ENCODE data around the gene MEI4.
"Not testable (repeated sequence)": the region's sequence is repeated elsewhere in the genome, so short reads cannot be mapped to it uniquely, and the experiment has no call there.

The MEI4 gene

GRCh38 chr6:77688649-77689048 lies 35.8 kb downstream of the MEI4 start:
- TF ChIP-seq POLR2AphosphoS5 (IDR thresholded peaks at IDR 0.05; ENCODE audit: low read depth) = no peak
- TF ChIP-seq GABPA (IDR thresholded peaks at IDR 0.05; ENCODE audit: low read depth) = no peak
- TF ChIP-seq CTCF (IDR thresholded peaks at IDR 0.05; ENCODE audit: insufficient read depth, low read length) = no peak
- TF ChIP-seq REST (IDR thresholded peaks at IDR 0.05; ENCODE audit: insufficient replicate concordance, low read depth) = no peak
- no peak for TF ChIP-seq SPI1 (IDR thresholded peaks at IDR 0.05; ENCODE audit: borderline replicate concordance, low read depth)
- H3K27ac ChIP-seq (replicated peaks) = no peak overlapping the region
- no peak overlapping the region for H3K4me3 ChIP-seq (replicated peaks; ENCODE audit: insufficient read depth, low read length)
- H3K27me3 ChIP-seq (ENCODE audit: insufficient read depth, poor library complexity, severe bottlenecking) = no peaks in the 10 kb centered on the region
- no peak for DNase-seq (ENCODE audit: low read depth in 1 of 2, low spot score in 1 of 2)

GRCh38 chr6:77700095-77700494 lies 47.3 kb downstream of the MEI4 start:
- not testable (repeated sequence) for DNase-seq (ENCODE audit: low read depth in 1 of 2, low spot score in 1 of 2); H3K27ac ChIP-seq (replicated peaks); H3K4me3 ChIP-seq (replicated peaks; ENCODE audit: insufficient read depth, low read length); H3K27me3 ChIP-seq (ENCODE audit: insufficient read depth, poor library complexity, severe bottlenecking)

- no peak for DNase-seq (ENCODE audit: low read depth in 1 of 2, low spot score in 1 of 2)
- Histone ChIP-seq H3K27ac (replicated peaks) (no peak overlapping the region), H3K4me3 (replicated peaks; ENCODE audit: insufficient read depth, low read length) (no peak overlapping the region), H3K27me3 (ENCODE audit: insufficient read depth, poor library complexity, severe bottlenecking) (no peaks in the 10 kb centered on the region)
- no peak for TF ChIP-seq REST (IDR thresholded peaks at IDR 0.05; ENCODE audit: insufficient replicate concordance, low read depth)
- no peak for TF ChIP-seq CTCF (IDR thresholded peaks at IDR 0.05; ENCODE audit: insufficient read depth, low read length)
- TF ChIP-seq GABPA (IDR thresholded peaks at IDR 0.05; ENCODE audit: low read depth) = no peak
Observed at GRCh38 chr6:77707603-77708002, 54.8 kb downstream of the MEI4 start.

GRCh38 chr6:77715588-77715987 lies 62.7 kb downstream of the MEI4 start:
- DNase-seq (ENCODE audit: low read depth in 1 of 2, low spot score in 1 of 2) = no peak
- Histone ChIP-seq H3K4me3 (replicated peaks; ENCODE audit: insufficient read depth, low read length) (no peak overlapping the region), H3K27ac (replicated peaks) (no peak overlapping the region), H3K27me3 (ENCODE audit: insufficient read depth, poor library complexity, severe bottlenecking) (no peaks in the 10 kb centered on the region)
- TF ChIP-seq GABPA (IDR thresholded peaks at IDR 0.05; ENCODE audit: low read depth) (no peak), SPI1 (IDR thresholded peaks at IDR 0.05; ENCODE audit: borderline replicate concordance, low read depth) (no peak), REST (IDR thresholded peaks at IDR 0.05; ENCODE audit: insufficient replicate concordance, low read depth) (no peak), POLR2AphosphoS5 (IDR thresholded peaks at IDR 0.05; ENCODE audit: low read depth) (no peak), CTCF (IDR thresholded peaks at IDR 0.05; ENCODE audit: insufficient read depth, low read length) (no peak)
